Uterus (tissue), 4 donors: Measurements from ENCODE around the gene ZNF407. TPM values are rescaled to one million over a fixed set of nuclear protein-coding genes. Genes with fewer than 3 reads are reported as not detected.

Experiments
- DNase-seq, 2 donors: peaks; one replicate each; pipeline ENCODE4 v3.0.0-alpha.2; 2019 to 2020
- H3K27ac ChIP-seq, 2 donors: fragments of 200-600 bp; sonication (generic); 1 replicate in 1 of 2; 2 replicates in 1 of 2; pipeline ENCODE4 v1.5.1; 2016 to 2018
- H3K27me3 ChIP-seq, 2 donors: fragments of 200-600 bp; sonication (generic); one replicate each; pipeline ENCODE4 v1.5.1; 2018 to 2019; ENCODE audit warnings: control low read depth in 1 of 2
- H3K36me3 ChIP-seq, 2 donors: fragments of 200-600 bp; sonication (generic); one replicate each; pipeline ENCODE4 v1.5.1; 2019; ENCODE audit warnings: control low read depth in 1 of 2
- H3K4me1 ChIP-seq, 2 donors: fragments of 200-600 bp; sonication (generic); one replicate each; pipeline ENCODE4 v1.5.1; 2018 to 2019; ENCODE audit warnings: control low read depth in 1 of 2
- H3K4me3 ChIP-seq, 2 donors: fragments of 200-600 bp; sonication (generic); 1 replicate in 1 of 2; 2 replicates in 1 of 2; pipeline ENCODE4 v1.5.1; 2018 to 2019; ENCODE audit warnings: mild to moderate bottlenecking in 1 of 2
- H3K9me3 ChIP-seq, 2 donors: fragments of 200-600 bp; sonication (generic); one replicate each; pipeline ENCODE4 v1.5.1; 2019; ENCODE audit warnings: control low read depth in 1 of 2
- POLR2A ChIP-seq, 2 donors: fragments of 450-650 bp; IDR thresholded peaks; one replicate each; pipeline ENCODE4 v1.6.1; 2016; ENCODE audit warnings: antibody characterized with exemption in 2 of 2, mild to moderate bottlenecking in 1 of 2, moderate library complexity in 1 of 2
- intact Hi-C: fragments of 100-400 bp; cut with DNase I; formaldehyde crosslinking; loops from one replicate; pipeline ENCODE4 v1.15.1; 2023; ENCODE audit warnings: low total_unique reads
- total RNA-seq, 4 donors: library from RNA; depleted of rRNA in 3 of 4; stranded (reverse); fragments of >200 nt in 3 of 4; gene quantifications; one replicate each; pipeline versions ENCODE4 v1.1.0 to v1.2.4, GENCODE V29; 2014 to 2023
- TF ChIP-seq, protein P1 (sequence below), 4 experiments: fragments of 200-600 bp in 2 of 4; fragments of 450-650 bp in 2 of 4; sonication (generic) in 2 of 4; IDR thresholded peaks; one replicate each; pipeline ENCODE4 v1.5.1; 2016 to 2019; ENCODE audit warnings: antibody characterized with exemption in 4 of 4, mild to moderate bottlenecking in 2 of 4, moderate library complexity in 1 of 4
- donor health status: DM: yes; HTN: yes; CAD: no.

The ZNF407 gene
- total RNA-seq, 4 donors from 2014 or later = 10.6 to 38.9 (median 23.7) TPM

- no peaks in the 10 kb centered on the region for H3K9me3 ChIP-seq
- TF ChIP-seq, protein P1, sequence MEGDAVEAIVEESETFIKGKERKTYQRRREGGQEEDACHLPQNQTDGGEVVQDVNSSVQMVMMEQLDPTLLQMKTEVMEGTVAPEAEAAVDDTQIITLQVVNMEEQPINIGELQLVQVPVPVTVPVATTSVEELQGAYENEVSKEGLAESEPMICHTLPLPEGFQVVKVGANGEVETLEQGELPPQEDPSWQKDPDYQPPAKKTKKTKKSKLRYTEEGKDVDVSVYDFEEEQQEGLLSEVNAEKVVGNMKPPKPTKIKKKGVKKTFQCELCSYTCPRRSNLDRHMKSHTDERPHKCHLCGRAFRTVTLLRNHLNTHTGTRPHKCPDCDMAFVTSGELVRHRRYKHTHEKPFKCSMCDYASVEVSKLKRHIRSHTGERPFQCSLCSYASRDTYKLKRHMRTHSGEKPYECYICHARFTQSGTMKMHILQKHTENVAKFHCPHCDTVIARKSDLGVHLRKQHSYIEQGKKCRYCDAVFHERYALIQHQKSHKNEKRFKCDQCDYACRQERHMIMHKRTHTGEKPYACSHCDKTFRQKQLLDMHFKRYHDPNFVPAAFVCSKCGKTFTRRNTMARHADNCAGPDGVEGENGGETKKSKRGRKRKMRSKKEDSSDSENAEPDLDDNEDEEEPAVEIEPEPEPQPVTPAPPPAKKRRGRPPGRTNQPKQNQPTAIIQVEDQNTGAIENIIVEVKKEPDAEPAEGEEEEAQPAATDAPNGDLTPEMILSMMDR (IDR thresholded peaks at IDR 0.05) = no peak
- no peak for TF ChIP-seq POLR2A (IDR thresholded peaks at IDR 0.05)
- DNase-seq = no peak
- no peak overlapping the region for H3K4me3 ChIP-seq
- intact Hi-C loops = no loop called here
- H3K27ac ChIP-seq = no peak overlapping the region
- H3K36me3 ChIP-seq = no peaks in the 10 kb centered on the region
- no peaks in the 10 kb centered on the region for H3K4me1 ChIP-seq
- no peaks in the 10 kb centered on the region for H3K27me3 ChIP-seq
These were observed 251.6 kb downstream of the ZNF407 start for GRCh38 chr18:74849301-74849700.

DNA sequence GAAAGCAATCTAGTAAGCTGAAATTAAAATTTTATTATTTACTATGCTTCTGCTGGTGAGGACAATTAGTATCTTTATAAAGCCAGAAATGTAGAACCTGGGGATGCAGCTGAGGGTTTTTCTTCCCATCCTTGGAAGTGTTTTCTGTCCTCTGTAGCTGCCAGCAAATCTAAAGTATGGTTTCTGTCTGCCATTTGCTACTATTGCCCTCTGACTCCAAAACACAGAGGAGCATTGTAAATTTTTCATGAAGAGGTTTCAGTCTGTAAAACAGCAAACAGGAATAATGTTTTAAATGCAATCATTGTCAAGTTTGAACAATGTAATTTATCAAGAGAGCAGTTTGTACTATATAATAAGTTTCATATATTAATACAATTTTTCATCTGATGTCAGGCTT, 258.8 kb downstream of the ZNF407 start:
- H3K27me3 ChIP-seq = no peaks in the 10 kb centered on the region
- H3K36me3 ChIP-seq = no peaks in the 10 kb centered on the region
- DNase-seq = no peak
- intact Hi-C loops = no loop called here
- H3K27ac ChIP-seq = no peak overlapping the region
- no peaks in the 10 kb centered on the region for H3K4me1 ChIP-seq
- TF ChIP-seq POLR2A (IDR thresholded peaks at IDR 0.05) = no peak
- TF ChIP-seq, protein P1 (IDR thresholded peaks at IDR 0.05) = no peak
- no peaks in the 10 kb centered on the region for H3K9me3 ChIP-seq
- no peak overlapping the region for H3K4me3 ChIP-seq

GRCh38 chr18:74856928-74857327, 259.3 kb downstream of the ZNF407 start:
- no peaks in the 10 kb centered on the region for H3K4me1 ChIP-seq
- H3K27me3 ChIP-seq = no peaks in the 10 kb centered on the region
- H3K9me3 ChIP-seq = no peaks in the 10 kb centered on the region
- no peaks in the 10 kb centered on the region for H3K36me3 ChIP-seq
- TF ChIP-seq POLR2A (IDR thresholded peaks at IDR 0.05) = no peak
- TF ChIP-seq, protein P1 (IDR thresholded peaks at IDR 0.05) = no peak
- DNase-seq = no peak
- intact Hi-C loops = no loop called here
- no peak overlapping the region for H3K4me3 ChIP-seq
- no peak overlapping the region for H3K27ac ChIP-seq

GRCh38 chr18:74857901-74858300, 260.2 kb downstream of the ZNF407 start:
- Histone ChIP-seq H3K4me3 (no peak overlapping the region), H3K4me1 (no peaks in the 10 kb centered on the region), H3K36me3 (no peaks in the 10 kb centered on the region), H3K27ac (no peak overlapping the region), H3K27me3 (no peaks in the 10 kb centered on the region), H3K9me3 (no peaks in the 10 kb centered on the region)
- intact Hi-C loops = no loop called here
- DNase-seq = no peak
- TF ChIP-seq POLR2A (IDR thresholded peaks at IDR 0.05) = no peak
- TF ChIP-seq, protein P1 (IDR thresholded peaks at IDR 0.05) = no peak

- H3K27me3 ChIP-seq = no peaks in the 10 kb centered on the region
- DNase-seq = no peak
- H3K4me3 ChIP-seq = no peak overlapping the region
- H3K4me1 ChIP-seq = no peaks in the 10 kb centered on the region
- intact Hi-C loops = no loop called here
- no peaks in the 10 kb centered on the region for H3K9me3 ChIP-seq
- no peak for TF ChIP-seq POLR2A (IDR thresholded peaks at IDR 0.05)
- TF ChIP-seq, protein P1 (IDR thresholded peaks at IDR 0.05) = no peak
- H3K27ac ChIP-seq = no peak overlapping the region
- no peaks in the 10 kb centered on the region for H3K36me3 ChIP-seq
These were observed 263.5 kb downstream of the ZNF407 start for GRCh38 chr18:74861154-74861553.
